Measurements from ENCODE around the gene ASTN2.

DNA sequence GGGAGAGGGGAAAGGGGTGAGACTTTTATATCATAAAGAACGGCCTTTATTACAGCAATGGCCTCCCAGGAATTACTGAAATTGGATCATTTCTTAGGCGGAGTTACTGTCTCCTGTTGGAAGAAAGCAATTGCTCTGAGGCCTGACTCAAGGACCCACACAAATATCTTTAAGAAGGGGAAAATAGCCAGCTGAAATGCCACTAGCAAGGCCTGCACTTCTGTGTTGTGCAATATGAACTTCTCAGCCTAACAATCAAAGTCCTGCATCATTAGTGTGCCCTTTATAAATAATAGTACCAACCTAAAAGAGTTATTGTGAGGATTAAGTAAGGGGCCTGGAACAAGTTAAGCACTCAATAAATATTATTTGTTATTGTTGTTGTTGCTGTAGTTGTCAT, 757.9 kb downstream of the ASTN2 start:
- TF ChIP-seq, protein P1, sequence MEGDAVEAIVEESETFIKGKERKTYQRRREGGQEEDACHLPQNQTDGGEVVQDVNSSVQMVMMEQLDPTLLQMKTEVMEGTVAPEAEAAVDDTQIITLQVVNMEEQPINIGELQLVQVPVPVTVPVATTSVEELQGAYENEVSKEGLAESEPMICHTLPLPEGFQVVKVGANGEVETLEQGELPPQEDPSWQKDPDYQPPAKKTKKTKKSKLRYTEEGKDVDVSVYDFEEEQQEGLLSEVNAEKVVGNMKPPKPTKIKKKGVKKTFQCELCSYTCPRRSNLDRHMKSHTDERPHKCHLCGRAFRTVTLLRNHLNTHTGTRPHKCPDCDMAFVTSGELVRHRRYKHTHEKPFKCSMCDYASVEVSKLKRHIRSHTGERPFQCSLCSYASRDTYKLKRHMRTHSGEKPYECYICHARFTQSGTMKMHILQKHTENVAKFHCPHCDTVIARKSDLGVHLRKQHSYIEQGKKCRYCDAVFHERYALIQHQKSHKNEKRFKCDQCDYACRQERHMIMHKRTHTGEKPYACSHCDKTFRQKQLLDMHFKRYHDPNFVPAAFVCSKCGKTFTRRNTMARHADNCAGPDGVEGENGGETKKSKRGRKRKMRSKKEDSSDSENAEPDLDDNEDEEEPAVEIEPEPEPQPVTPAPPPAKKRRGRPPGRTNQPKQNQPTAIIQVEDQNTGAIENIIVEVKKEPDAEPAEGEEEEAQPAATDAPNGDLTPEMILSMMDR (IDR thresholded peaks at IDR 0.05), result no peak
- no peak for TF ChIP-seq POLR2A (IDR thresholded peaks at IDR 0.05)

All from thyroid gland (tissue), 4 donors.